ENCODE results near the gene MYO5B. TPM values are rescaled to one million over a fixed set of nuclear protein-coding genes. Genes with fewer than 3 reads are reported as not detected.

The MYO5B gene
- total and polyA plus RNA-seq, 4 donors, result 0.92 to 20.3 (median 2.9) TPM

DNA sequence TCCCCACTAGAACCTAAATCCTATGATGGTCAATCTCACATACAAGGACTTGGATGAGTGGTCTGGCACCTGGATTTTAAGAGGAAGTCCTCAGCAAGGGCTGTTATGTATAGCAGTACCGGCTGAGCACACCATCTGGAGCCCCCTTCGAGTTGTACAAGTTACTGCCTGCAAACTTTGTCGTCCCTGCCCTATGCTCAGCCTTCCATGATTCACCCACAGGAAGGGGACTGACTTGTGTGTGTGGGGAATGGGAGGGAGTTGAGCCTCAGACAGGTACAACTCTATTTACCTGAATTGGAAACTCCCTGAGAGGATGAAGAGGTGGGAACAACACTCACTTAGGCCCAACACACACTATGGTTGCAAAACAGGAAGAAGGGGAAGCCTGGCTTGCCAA lies 186.6 kb downstream of the MYO5B start:
- DNase-seq (no peak), ATAC-seq (ENCODE audit: low FRiP score) (no peak)
- Histone ChIP-seq H3K4me1 (ENCODE audit: control insufficient read depth in 1 of 2, insufficient read depth in 2 of 2, low read length in 2 of 2) (no peaks in the 10 kb centered on the region), H3K27me3 (ENCODE audit: control insufficient read depth in 1 of 2, insufficient read depth in 2 of 2, low read length in 1 of 2) (no peaks in the 10 kb centered on the region), H3K36me3 (ENCODE audit: control insufficient read depth in 1 of 2, insufficient read depth in 2 of 2, low read length in 1 of 2) (no peaks in the 10 kb centered on the region), H3K4me3 (ENCODE audit: low read length in 2 of 2) (no peak overlapping the region), H3K9me3 (ENCODE audit: control insufficient read depth, low read length) (no peaks in the 10 kb centered on the region), H3K27ac (ENCODE audit: low read depth in 1 of 2, low read length in 2 of 2) (no peak overlapping the region)
- WGBS, 2 donors, result 90 to 94% methylated on average over 3 of the region's 3 CpGs
- intact Hi-C loops (cut with DNase I), result no loop called here

GRCh38 chr18:50006470-50007046 lies 188.4 kb downstream of the MYO5B start:
- H3K27me3 ChIP-seq (ENCODE audit: control insufficient read depth in 1 of 2, insufficient read depth in 2 of 2, low read length in 1 of 2), result no peaks in the 10 kb centered on the region
- no peak overlapping the region for H3K27ac ChIP-seq (ENCODE audit: low read depth in 1 of 2, low read length in 2 of 2)
- H3K9me3 ChIP-seq (ENCODE audit: control insufficient read depth, low read length), result no peaks in the 10 kb centered on the region
- H3K4me1 ChIP-seq (ENCODE audit: control insufficient read depth in 1 of 2, insufficient read depth in 2 of 2, low read length in 2 of 2), result no peaks in the 10 kb centered on the region
- 84 to 90% methylated on average over 2 of the region's 2 CpGs for WGBS, 2 donors
- no peak for DNase-seq
- intact Hi-C loops (cut with DNase I), result no loop called here
- ATAC-seq (ENCODE audit: low FRiP score), result no peak
- H3K4me3 ChIP-seq (ENCODE audit: low read length in 2 of 2), result no peak overlapping the region
- no peaks in the 10 kb centered on the region for H3K36me3 ChIP-seq (ENCODE audit: control insufficient read depth in 1 of 2, insufficient read depth in 2 of 2, low read length in 1 of 2)

DNA sequence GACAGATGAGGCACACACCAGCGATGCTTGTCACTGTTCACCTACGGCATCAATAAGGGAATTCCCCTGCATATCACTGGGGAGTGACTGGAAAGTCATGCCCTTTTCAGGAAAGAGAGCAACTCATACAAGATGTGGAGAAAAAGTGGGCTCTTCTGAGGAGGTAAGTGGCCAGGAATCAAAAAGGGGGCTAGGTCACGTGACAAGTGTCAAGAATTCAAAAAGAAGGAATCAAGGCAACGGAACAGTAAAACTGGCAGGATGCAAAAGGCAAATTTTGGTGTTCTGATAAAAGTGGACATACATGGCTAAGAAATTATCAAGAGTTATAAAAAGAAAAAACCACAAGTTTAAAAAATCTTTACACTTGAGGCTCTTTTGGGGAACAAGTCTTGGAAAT lies 190.9 kb downstream of the MYO5B start:
- no peaks in the 10 kb centered on the region for H3K36me3 ChIP-seq (ENCODE audit: control insufficient read depth in 1 of 2, insufficient read depth in 2 of 2, low read length in 1 of 2)
- WGBS, 2 donors, result 81% methylated on average over 4 of the region's 4 CpGs
- no peaks in the 10 kb centered on the region for H3K9me3 ChIP-seq (ENCODE audit: control insufficient read depth, low read length)
- no peaks in the 10 kb centered on the region for H3K27me3 ChIP-seq (ENCODE audit: control insufficient read depth in 1 of 2, insufficient read depth in 2 of 2, low read length in 1 of 2)
- H3K4me3 ChIP-seq (ENCODE audit: low read length in 2 of 2), result no peak overlapping the region
- no peak for DNase-seq
- ATAC-seq (ENCODE audit: low FRiP score), result no peak
- no peak overlapping the region for H3K27ac ChIP-seq (ENCODE audit: low read depth in 1 of 2, low read length in 2 of 2)
- H3K4me1 ChIP-seq (ENCODE audit: control insufficient read depth in 1 of 2, insufficient read depth in 2 of 2, low read length in 2 of 2), result no peaks in the 10 kb centered on the region
- intact Hi-C loops (cut with DNase I), result no loop called here

DNA sequence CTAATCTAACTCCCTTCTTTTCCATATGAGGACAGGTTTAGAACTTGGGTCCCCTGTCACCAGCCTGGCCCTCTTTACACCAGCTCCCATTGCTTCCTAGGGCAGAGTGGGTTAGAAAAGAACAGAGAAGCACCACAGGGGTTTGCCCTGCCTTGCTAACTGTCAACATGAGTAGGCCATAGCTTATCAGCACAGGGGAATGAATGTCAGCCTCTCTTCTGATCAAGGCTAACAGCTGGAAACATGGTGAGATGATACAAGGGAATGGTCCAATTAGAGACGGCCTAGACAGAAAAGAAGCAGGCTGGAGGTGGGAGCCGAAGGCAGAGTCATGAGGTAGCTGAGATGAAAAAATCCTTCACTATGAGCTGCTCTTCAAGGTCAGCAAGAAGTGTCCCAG lies 192.2 kb downstream of the MYO5B start:
- no peaks in the 10 kb centered on the region for H3K9me3 ChIP-seq (ENCODE audit: control insufficient read depth, low read length)
- no peaks in the 10 kb centered on the region for H3K4me1 ChIP-seq (ENCODE audit: control insufficient read depth in 1 of 2, insufficient read depth in 2 of 2, low read length in 2 of 2)
- intact Hi-C loops (cut with DNase I), result no loop called here
- no peak for DNase-seq
- no peak overlapping the region for H3K4me3 ChIP-seq (ENCODE audit: low read length in 2 of 2)
- no peaks in the 10 kb centered on the region for H3K36me3 ChIP-seq (ENCODE audit: control insufficient read depth in 1 of 2, insufficient read depth in 2 of 2, low read length in 1 of 2)
- 87 to 89% methylated on average over 2 of the region's 2 CpGs for WGBS, 2 donors
- H3K27ac ChIP-seq (ENCODE audit: low read depth in 1 of 2, low read length in 2 of 2), result no peak overlapping the region
- ATAC-seq (ENCODE audit: low FRiP score), result no peak
- no peaks in the 10 kb centered on the region for H3K27me3 ChIP-seq (ENCODE audit: control insufficient read depth in 1 of 2, insufficient read depth in 2 of 2, low read length in 1 of 2)

DNA sequence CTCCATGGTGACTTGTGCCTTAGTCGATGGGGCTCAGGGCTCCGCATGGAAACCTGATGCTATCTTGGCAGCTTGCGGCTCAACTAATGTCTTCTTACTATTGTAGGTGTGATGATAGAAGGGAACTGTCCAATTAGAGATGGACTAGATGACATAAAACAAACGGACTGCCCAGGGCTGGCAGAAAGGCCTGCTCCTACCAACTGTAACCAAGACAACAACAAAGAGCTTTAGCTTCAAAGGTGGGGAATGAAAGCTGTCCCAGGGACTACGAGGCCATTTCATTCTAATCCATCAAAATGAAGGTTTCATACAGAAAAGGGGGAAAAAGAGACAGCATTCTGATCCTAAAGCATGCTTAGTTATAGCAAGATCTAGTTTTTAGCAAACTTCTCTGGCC lies 194.7 kb downstream of the MYO5B start:
- ATAC-seq (ENCODE audit: low FRiP score), result no peak
- Histone ChIP-seq H3K36me3 (ENCODE audit: control insufficient read depth in 1 of 2, insufficient read depth in 2 of 2, low read length in 1 of 2) (peaks cover 0 to 3% of the 10 kb centered on the region in 2 donors), H3K9me3 (ENCODE audit: control insufficient read depth, low read length) (no peaks in the 10 kb centered on the region), H3K27ac (ENCODE audit: low read depth in 1 of 2, low read length in 2 of 2) (no peak overlapping the region), H3K4me3 (ENCODE audit: low read length in 2 of 2) (no peak overlapping the region), H3K4me1 (ENCODE audit: control insufficient read depth in 1 of 2, insufficient read depth in 2 of 2, low read length in 2 of 2) (no peaks in the 10 kb centered on the region), H3K27me3 (ENCODE audit: control insufficient read depth in 1 of 2, insufficient read depth in 2 of 2, low read length in 1 of 2) (no peaks in the 10 kb centered on the region)
- intact Hi-C loops (cut with DNase I), result no loop called here
- no peak for DNase-seq
- 86 to 89% methylated on average over 5 of the region's 5 CpGs for WGBS, 2 donors

DNA sequence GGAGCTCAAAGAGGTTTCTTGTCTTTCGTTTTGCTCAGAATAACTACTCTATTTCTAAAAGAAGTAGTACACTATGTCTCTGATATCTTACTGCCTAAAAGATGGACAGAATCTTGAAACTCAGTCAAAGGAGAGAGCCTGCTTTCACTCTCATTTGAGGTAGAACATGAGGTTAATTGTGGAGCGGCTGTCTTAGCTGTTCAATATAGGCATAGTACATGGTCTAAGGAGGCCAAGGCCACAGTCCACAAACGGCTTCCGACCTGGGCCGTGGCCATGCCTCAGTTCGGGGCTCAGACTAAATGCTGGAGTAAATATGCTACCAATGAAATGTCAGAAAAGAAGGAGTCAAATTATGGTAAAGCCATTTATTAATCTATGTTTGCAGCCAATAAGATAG lies 195.8 kb downstream of the MYO5B start:
- Histone ChIP-seq H3K9me3 (ENCODE audit: control insufficient read depth, low read length) (no peaks in the 10 kb centered on the region), H3K36me3 (ENCODE audit: control insufficient read depth in 1 of 2, insufficient read depth in 2 of 2, low read length in 1 of 2) (peaks cover 0 to 3% of the 10 kb centered on the region in 2 donors), H3K4me3 (ENCODE audit: low read length in 2 of 2) (no peak overlapping the region), H3K27me3 (ENCODE audit: control insufficient read depth in 1 of 2, insufficient read depth in 2 of 2, low read length in 1 of 2) (no peaks in the 10 kb centered on the region), H3K4me1 (ENCODE audit: control insufficient read depth in 1 of 2, insufficient read depth in 2 of 2, low read length in 2 of 2) (no peaks in the 10 kb centered on the region), H3K27ac (ENCODE audit: low read depth in 1 of 2, low read length in 2 of 2) (no peak overlapping the region)
- intact Hi-C loops (cut with DNase I), result no loop called here
- DNase-seq (no peak), ATAC-seq (ENCODE audit: low FRiP score) (no peak)
- 81 to 86% methylated on average over 6 of the region's 6 CpGs for WGBS, 2 donors

DNA sequence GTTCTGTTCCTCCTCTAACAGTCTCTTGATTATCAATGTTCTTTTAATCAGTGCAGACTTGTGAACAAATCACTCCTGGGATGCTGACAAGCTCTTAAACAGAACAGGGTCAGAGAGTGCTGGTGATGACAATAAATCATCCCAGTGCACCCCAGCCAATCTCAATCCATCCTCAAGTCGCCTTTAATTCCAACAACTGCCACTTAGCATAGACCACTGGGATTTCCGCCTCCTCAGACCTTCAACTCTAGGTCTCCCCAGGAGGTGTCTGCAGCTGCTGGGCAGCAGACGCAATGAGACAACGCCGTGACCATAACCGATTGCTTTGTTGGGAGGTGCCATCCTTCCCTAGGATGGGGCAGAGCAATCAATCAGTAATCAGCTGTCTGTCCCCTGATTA lies 197.4 kb downstream of the MYO5B start:
- no peak overlapping the region for H3K4me3 ChIP-seq (ENCODE audit: low read length in 2 of 2)
- 70% methylated on average over 6 of the region's 6 CpGs for WGBS, 2 donors
- peaks cover 0 to 3% of the 10 kb centered on the region in 2 donors for H3K36me3 ChIP-seq (ENCODE audit: control insufficient read depth in 1 of 2, insufficient read depth in 2 of 2, low read length in 1 of 2)
- no peak for ATAC-seq (ENCODE audit: low FRiP score)
- no peaks in the 10 kb centered on the region for H3K27me3 ChIP-seq (ENCODE audit: control insufficient read depth in 1 of 2, insufficient read depth in 2 of 2, low read length in 1 of 2)
- H3K4me1 ChIP-seq (ENCODE audit: control insufficient read depth in 1 of 2, insufficient read depth in 2 of 2, low read length in 2 of 2), result no peaks in the 10 kb centered on the region
- intact Hi-C loops (cut with DNase I), result no loop called here
- H3K27ac ChIP-seq (ENCODE audit: low read depth in 1 of 2, low read length in 2 of 2), result no peak overlapping the region
- no peak for DNase-seq
- H3K9me3 ChIP-seq (ENCODE audit: control insufficient read depth, low read length), result no peaks in the 10 kb centered on the region

DNA sequence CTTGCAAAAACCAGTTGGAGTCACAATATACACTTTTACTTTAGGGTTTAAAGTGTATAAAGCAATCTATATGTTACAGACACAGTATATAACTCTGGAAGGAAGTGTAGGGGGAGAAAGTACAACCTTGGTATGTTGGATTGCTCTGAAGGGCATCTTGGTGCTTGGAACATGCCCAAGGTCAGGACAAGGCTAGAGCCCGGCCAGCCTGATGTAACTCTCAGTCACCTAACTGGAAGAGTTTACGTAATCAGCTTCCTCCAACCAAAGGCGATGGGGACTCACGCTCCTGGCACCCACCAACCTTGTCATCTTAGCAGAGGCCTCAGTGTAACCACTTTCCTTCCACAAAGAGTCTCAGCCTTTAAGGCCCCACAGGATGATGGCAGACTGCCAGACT lies 200.5 kb downstream of the MYO5B start:
- Histone ChIP-seq H3K4me1 (ENCODE audit: control insufficient read depth in 1 of 2, insufficient read depth in 2 of 2, low read length in 2 of 2) (no peaks in the 10 kb centered on the region), H3K9me3 (ENCODE audit: control insufficient read depth, low read length) (no peaks in the 10 kb centered on the region), H3K36me3 (ENCODE audit: control insufficient read depth in 1 of 2, insufficient read depth in 2 of 2, low read length in 1 of 2) (peaks cover 0 to 3% of the 10 kb centered on the region in 2 donors), H3K27ac (ENCODE audit: low read depth in 1 of 2, low read length in 2 of 2) (no peak overlapping the region), H3K27me3 (ENCODE audit: control insufficient read depth in 1 of 2, insufficient read depth in 2 of 2, low read length in 1 of 2) (no peaks in the 10 kb centered on the region), H3K4me3 (ENCODE audit: low read length in 2 of 2) (no peak overlapping the region)
- DNase-seq (no peak), ATAC-seq (ENCODE audit: low FRiP score) (no peak)
- WGBS, 2 donors, result 83 to 84% methylated on average over 4 of the region's 4 CpGs
- intact Hi-C loops (cut with DNase I), result no loop called here

DNA sequence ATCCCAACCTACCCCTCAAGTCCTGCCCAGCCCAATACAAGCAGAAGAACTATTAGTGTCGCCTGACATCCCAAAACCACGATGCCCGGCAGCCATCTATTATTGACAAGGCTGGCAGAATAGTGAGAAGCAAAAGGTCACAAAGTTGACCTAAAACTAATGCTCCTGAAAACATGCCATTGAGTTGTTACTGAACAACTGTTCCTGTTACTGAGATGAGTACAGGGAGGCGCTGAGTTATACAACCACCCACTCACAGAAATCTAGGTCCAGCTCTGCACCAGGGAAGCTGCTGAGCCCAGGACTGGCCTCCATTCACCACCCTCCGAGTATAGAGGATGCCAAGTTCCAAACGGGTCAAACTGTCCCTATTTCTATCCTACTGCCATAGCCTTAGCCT lies 201.6 kb downstream of the MYO5B start:
- Histone ChIP-seq H3K4me1 (ENCODE audit: control insufficient read depth in 1 of 2, insufficient read depth in 2 of 2, low read length in 2 of 2) (no peaks in the 10 kb centered on the region), H3K9me3 (ENCODE audit: control insufficient read depth, low read length) (no peaks in the 10 kb centered on the region), H3K36me3 (ENCODE audit: control insufficient read depth in 1 of 2, insufficient read depth in 2 of 2, low read length in 1 of 2) (peaks cover 0 to 3% of the 10 kb centered on the region in 2 donors), H3K27me3 (ENCODE audit: control insufficient read depth in 1 of 2, insufficient read depth in 2 of 2, low read length in 1 of 2) (no peaks in the 10 kb centered on the region), H3K27ac (ENCODE audit: low read depth in 1 of 2, low read length in 2 of 2) (no peak overlapping the region), H3K4me3 (ENCODE audit: low read length in 2 of 2) (no peak overlapping the region)
- intact Hi-C loops (cut with DNase I), result no loop called here
- no peak for ATAC-seq (ENCODE audit: low FRiP score)
- 87 to 88% methylated on average over 6 of the region's 6 CpGs for WGBS, 2 donors
- DNase-seq, result no peak
